ENCODE measurements around the gene INPP5J. TPM values are rescaled to one million over a fixed set of nuclear protein-coding genes. Genes with fewer than 3 reads are reported as not detected.

INPP5J gene
- total and polyA plus RNA-seq, 10 of the 15 experiments (the other 5 are each of a cell fraction or from before 2014, with no cell fraction given), result 0.18 to 2.8 (median 1.5) TPM; not detected in 1

- TF ChIP-seq ETV6 (conservative IDR thresholded peaks at IDR 0.05 in 1 of 2, IDR thresholded peaks at IDR 0.05 in 1 of 2; ENCODE audit: borderline replicate concordance in 1 of 2, low read depth in 1 of 2), result no peak
- TF ChIP-seq POLR2AphosphoS2 (IDR thresholded peaks at IDR 0.05; ENCODE audit: low read depth, low read length), result 0 out of 2 replicates have a peak, but pooled peaks have one; percentile 38
- TF ChIP-seq CBFB (IDR thresholded peaks at IDR 0.05; ENCODE audit: low read depth), result 0 out of 2 replicates have a peak, but pooled peaks have one; percentile 68
- no peak for TF ChIP-seq SP1 (IDR thresholded peaks at IDR 0.05; ENCODE audit: low read depth, low read length)
- TF ChIP-seq PAX8 (IDR thresholded peaks at IDR 0.05), result no peak
- no peak for TF ChIP-seq NRF1 (conservative IDR thresholded peaks at IDR 0.05; ENCODE audit: low read depth, low read length)
- TF ChIP-seq ZNF217 (IDR thresholded peaks at IDR 0.05), result peak; percentile 84; the same call in 1 of the 2 replicates
- peak; percentile 61 for TF ChIP-seq KLF5 (IDR thresholded peaks at IDR 0.05; ENCODE audit: partially characterized antibody)
- peak; percentile 95 for TF ChIP-seq TAF1 (IDR thresholded peaks at IDR 0.05; ENCODE audit: borderline replicate concordance, low read depth, low read length)
- TF ChIP-seq ATF7 (IDR thresholded peaks at IDR 0.05; ENCODE audit: low read depth), result no peak
- peak; percentile 73 for TF ChIP-seq SIN3A (IDR thresholded peaks at IDR 0.05; ENCODE audit: low read depth, low read length)
Measured at GRCh38 chr22:31084811-31085492, 37.8 kb upstream of the INPP5J start (continued).

- BruUV-seq (replicated peaks), result no TSS peak
- Histone ChIP-seq H3K4me2 (ENCODE audit: control insufficient read depth, insufficient read depth) (peak overlapping the region; percentile 75), H3K9ac (ENCODE audit: control insufficient read depth, insufficient read depth, low read length) (peak overlapping the region; percentile 93), H2AFZ (ENCODE audit: control insufficient read depth, low read depth, low read length) (peak overlapping the region; percentile 93), H3K27ac (ENCODE audit: control insufficient read depth, insufficient read depth) (peak overlapping the region; percentile 98), H4K20me1 (ENCODE audit: control insufficient read depth, insufficient read depth) (no peaks in the 10 kb centered on the region), H3K79me2 (ENCODE audit: control insufficient read depth, insufficient read depth, low read length) (peaks cover 11% of the 10 kb centered on the region), H3K9me3 (replicated peaks; ENCODE audit: control insufficient read depth, insufficient read depth, low read length) (no peaks in the 10 kb centered on the region), H3K36me3 (ENCODE audit: control insufficient read depth in 2 of 2, insufficient read depth in 2 of 2, low read length in 1 of 2) (peaks cover 0 to 6% of the 10 kb centered on the region in 2 experiments; a peak in 2 of 4 replicates), H3K4me1 (ENCODE audit: control insufficient read depth, insufficient read depth, low read length) (peaks cover 27% of the 10 kb centered on the region), H3K4me3 (peak overlapping the region; percentile 90), H3K27me3 (replicated peaks in 1 of 2; ENCODE audit: control insufficient read depth in 2 of 2, insufficient read depth in 2 of 2, low read length in 1 of 2) (no peaks in the 10 kb centered on the region)
- 5% methylated on average over 11 of the region's 13 CpGs for WGBS (ENCODE audit: insufficient coverage, insufficient replicate concordance, low lambda C conversion rate, missing lambda C conversion rate)
- ATAC-seq (peak; percentile 0), FAIRE-seq (no peak), DNase-seq (ENCODE audit: low read depth, low spot score) (no peak)
- TF ChIP-seq E2F8 (IDR thresholded peaks at IDR 0.05; ENCODE audit: low read depth, partially characterized antibody) (no peak), IKZF1 (conservative IDR thresholded peaks at IDR 0.05) (0 out of 2 replicates have a peak, but pooled peaks have one; percentile 20)
- CTCF ChIA-PET, result interaction anchor here (0.5 to 7.9 kb wide), 32 partner anchors 8 to 451 kb away, joined by 3 to 59 read pairs (median 4); partner anchors contain the start of genes LIMK2, MORC2, SELENOM and TUG1
- SMC1A ChIA-PET (ENCODE audit: uncharacterized antibody, unreplicated experiment), result interaction anchor here (1.0 to 2.7 kb wide), 8 partner anchors 10 to 450 kb away, joined by 3 to 11 read pairs (median 4); partner anchors contain the start of genes MORC2 and SLC35E4
- RAD21 ChIA-PET (ENCODE audit: unreplicated experiment), result interaction anchor here (1.0 to 3.9 kb wide), 10 partner anchors 22 to 451 kb away, joined by 3 to 34 read pairs (median 6); partner anchors contain the start of genes LIMK2, MORC2, SELENOM and SLC35E4
- intact Hi-C loops (cut with micrococcal nuclease; ENCODE audit: unreplicated experiment) (loop anchor here (5.0 to 10.0 kb wide), 3 partner anchors 209 to 451 kb away; partner anchors contain the start of genes PIK3IP1 and SLC35E4), in situ Hi-C loops (cut with MboI) (no loop called here)
- POLR2A ChIA-PET, result no interaction called here
Measured at GRCh38 chr22:31085493-31085824, 37.3 kb upstream of the INPP5J start.

Data from GM12878 (cell line).